HepG2 (cell line): ENCODE data around the gene YIF1A. TPM values are rescaled to one million over a fixed set of nuclear protein-coding genes. Genes with fewer than 3 reads are reported as not detected.
A peak's percentile ranks its signal among the peaks of the same experiment; 100 is the strongest.

Experiments
- AGO1 ChIP-seq: fragments of 200-400 bp; formaldehyde crosslinking; IDR thresholded peaks from 2 replicates; pipeline ENCODE4 v1.6.1; 2017; ENCODE audit warnings: mild to moderate bottlenecking, low read depth, low read length, moderate library complexity; ENCODE audit not compliant: poor library complexity, severe bottlenecking
- ATF1 ChIP-seq: IDR thresholded peaks from 2 replicates; pipeline ENCODE4 v1.6.1; 2016; ENCODE audit warnings: mild to moderate bottlenecking, control low read depth
- CHCHD3 ChIP-seq: sonication (generic); formaldehyde crosslinking; IDR thresholded peaks from 2 replicates; pipeline ENCODE4 v1.8.0; 2022; ENCODE audit warnings: mild to moderate bottlenecking, missing genetic modification reagents, moderate library complexity
- ELK4 ChIP-seq: sonication (generic); formaldehyde crosslinking; IDR thresholded peaks from 2 replicates; pipeline ENCODE4 v1.9.0; 2021; ENCODE audit warnings: missing genetic modification reagents, borderline replicate concordance
- FIP1L1 ChIP-seq: fragments of 200-400 bp; formaldehyde crosslinking; IDR thresholded peaks from 2 replicates; pipeline ENCODE4 v1.6.1; 2018; ENCODE audit warnings: low read depth, mild to moderate bottlenecking, low read length, moderate library complexity, borderline replicate concordance; ENCODE audit not compliant: insufficient read depth
- FOXA1 ChIP-seq, 2 experiments: fragments of 450-650 bp in 1 of 2; sonication (generic) in 1 of 2; formaldehyde crosslinking in 1 of 2; IDR thresholded peaks; 2 replicates each; pipeline versions ENCODE4 v1.4.0 to v1.6.1; 2016 to 2020; ENCODE audit warnings: missing genetic modification reagents in 1 of 2
- FOXA3 ChIP-seq: IDR thresholded peaks from 2 replicates; pipeline ENCODE4 v1.6.1; 2016; ENCODE audit warnings: missing genetic modification reagents, missing compliant biosample characterization
- HNRNPH1 ChIP-seq: fragments of 200-400 bp; formaldehyde crosslinking; optimal IDR thresholded peaks from 2 replicates; pipeline ENCODE3; 2017; ENCODE audit warnings: mild to moderate bottlenecking, low read depth, low read length
- HOXA7 ChIP-seq: sonication (generic); formaldehyde crosslinking; IDR thresholded peaks from 2 replicates; pipeline ENCODE4 v1.8.1; 2022; ENCODE audit warnings: mild to moderate bottlenecking, missing genetic modification reagents, moderate library complexity
- HOXA9 ChIP-seq: sonication (generic); formaldehyde crosslinking; IDR thresholded peaks from 2 replicates; pipeline ENCODE4 v1.8.1; 2022; ENCODE audit warnings: missing genetic modification reagents, mild to moderate bottlenecking, moderate library complexity, borderline replicate concordance
- JUNB ChIP-seq: sonication (generic); formaldehyde crosslinking; IDR thresholded peaks from 2 replicates; pipeline ENCODE4 v1.8.0; 2022; ENCODE audit warnings: missing genetic modification reagents, mild to moderate bottlenecking, borderline replicate concordance
- MAF1 ChIP-seq: sonication (generic); formaldehyde crosslinking; IDR thresholded peaks from 2 replicates; pipeline ENCODE4 v1.5.0; 2020; ENCODE audit warnings: missing genetic modification reagents, borderline replicate concordance
- MTA3 ChIP-seq: sonication (generic); formaldehyde crosslinking; IDR thresholded peaks from 2 replicates; pipeline ENCODE4 v1.4.0; 2020; ENCODE audit warnings: missing genetic modification reagents
- PCBP2 ChIP-seq: fragments of 200-400 bp; formaldehyde crosslinking; optimal IDR thresholded peaks from 2 replicates; pipeline ENCODE3; 2018; ENCODE audit warnings: low read length, low read depth; ENCODE audit not compliant: poor library complexity, severe bottlenecking
- RELA ChIP-seq: sonication (generic); formaldehyde crosslinking; IDR thresholded peaks from 2 replicates; pipeline ENCODE4 v1.4.0; 2020; ENCODE audit warnings: missing genetic modification reagents
- SOX6 ChIP-seq, 2 experiments: fragments of 450-650 bp in 1 of 2; sonication (generic) in 1 of 2; formaldehyde crosslinking in 1 of 2; IDR thresholded peaks; 2 replicates each; pipeline versions ENCODE4 v1.4.0 to v1.6.1; 2017 to 2020; ENCODE audit warnings: antibody characterized with exemption in 1 of 2, mild to moderate bottlenecking in 1 of 2, missing genetic modification reagents in 1 of 2
- SP1 ChIP-seq, 2 experiments: fragments of 450-650 bp in 1 of 2; sonication (generic) in 1 of 2; formaldehyde crosslinking in 1 of 2; IDR thresholded peaks; 2 replicates each; pipeline versions ENCODE4 v1.4.0 to v1.6.1; 2016 to 2020; ENCODE audit warnings: missing genetic modification reagents in 1 of 2
- SRSF9 ChIP-seq: fragments of 200-400 bp; formaldehyde crosslinking; IDR thresholded peaks from 2 replicates; pipeline ENCODE4 v1.6.1; 2018; ENCODE audit warnings: borderline replicate concordance, mild to moderate bottlenecking, low read depth, low read length; ENCODE audit not compliant: insufficient read depth, poor library complexity, severe bottlenecking
- SSRP1 ChIP-seq: IDR thresholded peaks from 2 replicates; pipeline ENCODE4 v1.6.1; 2016; ENCODE audit warnings: control low read depth
- ZNF33B ChIP-seq: sonication (generic); formaldehyde crosslinking; IDR thresholded peaks from 2 replicates; pipeline ENCODE4 v1.5.1; 2020; ENCODE audit warnings: mild to moderate bottlenecking, missing genetic modification reagents
- ZNF367 ChIP-seq: sonication (generic); formaldehyde crosslinking; IDR thresholded peaks from 2 replicates; pipeline ENCODE4 v1.4.0; 2020; ENCODE audit warnings: missing genetic modification reagents, borderline replicate concordance
- ZNF670 ChIP-seq: sonication (generic); formaldehyde crosslinking; IDR thresholded peaks from 2 replicates; pipeline ENCODE4 v1.8.0; 2022; ENCODE audit warnings: mild to moderate bottlenecking, missing genetic modification reagents, borderline replicate concordance
- ZSCAN30 ChIP-seq: sonication (generic); formaldehyde crosslinking; IDR thresholded peaks from 2 replicates; pipeline ENCODE4 v1.5.0; 2020; ENCODE audit warnings: mild to moderate bottlenecking, missing genetic modification reagents
- ZSCAN9 ChIP-seq: IDR thresholded peaks from 2 replicates; pipeline ENCODE4 v1.6.1; 2016; ENCODE audit warnings: borderline replicate concordance
- polyA plus RNA-seq, 8 experiments: library from polyadenylated mRNA; depleted of rRNA in 3 of 8; stranded (reverse) in 7 of 8; unstranded in 1 of 8; fragments of >200 nt; fragmentation: Illumina TruSeq in 4 of 8; extraction: Trizol in 4 of 8; gene quantifications; 2 replicates each; pipeline versions ENCODE4 v1.2.1 to v1.2.3, GENCODE V29; 2011 to 2016; ENCODE audit warnings: low read depth in 4 of 8, missing spikeins in 1 of 8, mixed read lengths in 1 of 8; ENCODE audit not compliant: insufficient read depth in 1 of 8
- total RNA-seq, 5 experiments: library from RNA; depleted of rRNA; stranded (reverse); fragments of >200 nt; fragmentation: Illumina TruSeq; extraction: Trizol; gene quantifications; 2 replicates each; pipeline ENCODE4 v1.2.3, GENCODE V29; 2016; ENCODE audit warnings: low read depth in 1 of 5
- TF ChIP-seq, protein P1 (sequence below): sonication (generic); formaldehyde crosslinking; IDR thresholded peaks from 2 replicates; pipeline ENCODE4 v1.8.0; 2022; ENCODE audit warnings: mild to moderate bottlenecking, missing genetic modification reagents, borderline replicate concordance

Gene YIF1A
- total and polyA plus RNA-seq, 2 of the 13 experiments (the other 11 are each of a cell fraction or from before 2014, with no cell fraction given): 133 to 145 TPM

DNA sequence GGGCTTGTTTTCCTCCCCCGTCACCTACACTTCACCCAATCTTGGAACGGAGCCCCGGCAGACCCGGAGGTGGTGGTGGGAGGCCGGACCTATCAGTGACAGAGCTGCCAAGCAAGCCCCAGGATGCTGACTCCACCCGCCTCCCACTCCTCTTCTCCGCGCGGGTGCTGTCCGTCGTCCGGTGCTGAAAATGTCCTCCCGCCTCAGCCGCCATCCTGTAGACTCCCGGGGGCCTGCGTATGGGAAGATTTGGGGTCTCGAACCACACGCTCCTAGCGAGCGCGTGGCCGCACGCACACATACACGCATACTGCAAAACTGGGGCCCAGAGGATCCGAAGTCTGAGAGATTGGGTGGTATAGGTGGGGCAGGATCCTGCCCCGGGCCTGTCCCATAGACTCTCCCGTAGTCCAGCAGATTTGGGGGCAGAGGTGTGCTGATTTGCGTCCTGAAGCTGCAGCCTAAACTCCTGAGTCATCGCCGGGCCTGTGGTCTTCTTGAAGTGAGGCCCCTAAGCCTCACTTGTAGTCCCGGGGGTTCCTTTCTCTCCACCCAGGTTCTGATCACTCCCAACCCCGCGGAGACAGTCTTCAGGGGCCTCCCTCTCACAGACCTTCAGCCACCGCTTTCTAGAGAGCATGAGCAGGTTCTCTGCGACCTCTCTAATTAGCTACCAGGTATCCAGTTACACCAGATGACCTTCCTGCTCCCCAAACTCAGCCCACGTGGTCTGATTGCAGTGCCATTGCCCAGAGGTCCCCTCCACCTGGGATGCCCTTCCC, 796 bp upstream of the YIF1A start (continued):
- TF ChIP-seq ELK4: no peak
- TF ChIP-seq HNRNPH1: no peak
- TF ChIP-seq ZNF670: peak; percentile 75; the same call in 1 of the 2 replicates
- TF ChIP-seq JUNB (CRISPR knock-in tag): peak; percentile 72; the same call in 1 of the 2 replicates
- no peak; the same call in 1 of the 2 replicates for TF ChIP-seq ZSCAN30
- no peak for TF ChIP-seq SP1 (IDR thresholded peaks at IDR 0.05)
- no peak for TF ChIP-seq SP1 (CRISPR knock-in tag; IDR thresholded peaks at IDR 0.05)
- no peak for TF ChIP-seq FIP1L1
- TF ChIP-seq SSRP1 (CRISPR knock-in tag): 0 out of 2 replicates have a peak, but pooled peaks have one; percentile 38
- TF ChIP-seq FOXA3: 0 out of 2 replicates have a peak, but pooled peaks have one; percentile 24
- no peak for TF ChIP-seq SOX6 (IDR thresholded peaks at IDR 0.05)
- no peak for TF ChIP-seq SOX6 (CRISPR knock-in tag; IDR thresholded peaks at IDR 0.05)
- no peak for TF ChIP-seq MTA3 (CRISPR knock-in tag)
- no peak for TF ChIP-seq ATF1 (CRISPR knock-in tag)
- no peak for TF ChIP-seq HOXA7 (CRISPR knock-in tag)
- TF ChIP-seq SRSF9: no peak
- TF ChIP-seq ZNF33B (CRISPR knock-in tag): no peak
- TF ChIP-seq, protein P1, sequence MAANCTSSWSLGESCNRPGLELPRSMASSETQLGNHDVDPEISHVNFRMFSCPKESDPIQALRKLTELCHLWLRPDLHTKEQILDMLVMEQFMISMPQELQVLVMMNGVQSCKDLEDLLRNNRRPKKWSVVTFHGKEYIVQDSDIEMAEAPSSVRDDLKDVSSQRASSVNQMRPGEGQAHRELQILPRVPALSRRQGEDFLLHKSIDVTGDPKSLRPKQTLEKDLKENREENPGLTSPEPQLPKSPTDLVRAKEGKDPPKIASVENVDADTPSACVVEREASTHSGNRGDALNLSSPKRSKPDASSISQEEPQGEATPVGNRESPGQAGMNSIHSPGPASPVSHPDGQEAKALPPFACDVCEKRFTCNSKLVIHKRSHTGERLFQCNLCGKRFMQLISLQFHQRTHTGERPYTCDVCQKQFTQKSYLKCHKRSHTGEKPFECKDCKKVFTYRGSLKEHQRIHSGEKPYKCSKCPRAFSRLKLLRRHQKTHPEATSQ: 0 out of 2 replicates have a peak, but pooled peaks have one; percentile 39
- peak; percentile 68; the same call in 1 of the 2 replicates for TF ChIP-seq ZNF367 (CRISPR knock-in tag)
- TF ChIP-seq PCBP2: no peak
- peak; percentile 88 for TF ChIP-seq ZSCAN9
- TF ChIP-seq HOXA9 (CRISPR knock-in tag): peak; percentile 55; the same call in 1 of the 2 replicates
- TF ChIP-seq CHCHD3 (CRISPR knock-in tag): peak; percentile 90; the same call in 1 of the 2 replicates
- peak; percentile 20; the same call in 1 of the 2 replicates for TF ChIP-seq MAF1 (CRISPR knock-in tag)
- TF ChIP-seq RELA (CRISPR knock-in tag): no peak
- no peak for TF ChIP-seq FOXA1 (IDR thresholded peaks at IDR 0.05)
- TF ChIP-seq FOXA1 (CRISPR knock-in tag; IDR thresholded peaks at IDR 0.05): no peak
- no peak for TF ChIP-seq AGO1
